ENCODE data around the gene DUSP1.

Gene DUSP1

GRCh38 chr5:172725273-172725672 is 45.7 kb downstream of the DUSP1 start:
- no peak for DNase-seq

GRCh38 chr5:172724242-172725183 is 46.5 kb downstream of the DUSP1 start:
- DNase-seq: no peak

GRCh38 chr5:172723508-172723907 is 47.5 kb downstream of the DUSP1 start:
- no peak for DNase-seq

- DNase-seq: no peak
These were observed 48.6 kb downstream of the DUSP1 start for GRCh38 chr5:172722327-172722815.

- DNase-seq: no peak
These were observed 49.3 kb downstream of the DUSP1 start for GRCh38 chr5:172721455-172722326.

GRCh38 chr5:172720655-172721054 is 50.3 kb downstream of the DUSP1 start:
- no peak for DNase-seq

- DNase-seq: no peak
These were observed 51.8 kb downstream of the DUSP1 start for GRCh38 chr5:172719211-172719610.

- no peak for DNase-seq
These were observed 52.4 kb downstream of the DUSP1 start for GRCh38 chr5:172718527-172719114.

Measured in right kidney (tissue), 1 donor.